GM18508 (cell line): ENCODE data around the gene ANGPTL2.

Experiments
- ATAC-seq: cut with Tn5 transposase; IDR thresholded peaks from one replicate; pipeline ENCODE4 v1.9.1; 2021; ENCODE audit warnings: moderate number of reproducible peaks; ENCODE audit not compliant: insufficient read depth, unreplicated experiment

Gene ANGPTL2

DNA sequence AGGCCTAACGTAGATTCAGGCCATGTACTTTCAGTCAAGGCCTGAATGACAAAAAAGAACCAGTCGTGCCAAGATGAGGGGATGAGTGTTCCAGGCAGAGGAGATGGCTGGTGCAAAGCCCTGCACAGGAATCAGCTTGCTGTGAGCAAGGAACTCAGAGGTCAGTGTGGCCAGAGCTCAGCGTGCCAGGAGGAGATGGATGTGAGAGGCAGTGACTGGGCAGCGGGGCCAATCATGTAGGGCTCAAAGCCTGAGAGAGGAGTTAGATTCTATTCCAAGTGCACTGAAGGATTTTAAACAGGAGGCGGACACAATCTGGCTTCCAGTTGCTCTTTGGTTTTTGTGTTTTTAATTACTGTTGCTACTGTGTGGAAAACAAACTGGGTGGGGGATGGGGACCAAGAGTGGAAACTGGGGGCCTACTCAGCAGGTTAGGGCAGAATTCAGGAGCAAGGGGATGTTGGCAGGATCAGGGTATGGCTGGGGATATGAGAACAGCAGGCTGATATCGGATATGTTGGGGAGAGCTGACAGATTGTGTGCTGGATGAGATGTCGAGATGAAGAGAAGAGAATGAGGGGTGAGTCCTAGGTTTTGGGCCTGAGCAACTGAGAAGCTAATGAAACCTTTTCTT is 64.3 kb downstream of the ANGPTL2 start:
- no peak for ATAC-seq

GRCh38 chr9:127056446-127056845 is 66.0 kb downstream of the ANGPTL2 start:
- no peak for ATAC-seq

DNA sequence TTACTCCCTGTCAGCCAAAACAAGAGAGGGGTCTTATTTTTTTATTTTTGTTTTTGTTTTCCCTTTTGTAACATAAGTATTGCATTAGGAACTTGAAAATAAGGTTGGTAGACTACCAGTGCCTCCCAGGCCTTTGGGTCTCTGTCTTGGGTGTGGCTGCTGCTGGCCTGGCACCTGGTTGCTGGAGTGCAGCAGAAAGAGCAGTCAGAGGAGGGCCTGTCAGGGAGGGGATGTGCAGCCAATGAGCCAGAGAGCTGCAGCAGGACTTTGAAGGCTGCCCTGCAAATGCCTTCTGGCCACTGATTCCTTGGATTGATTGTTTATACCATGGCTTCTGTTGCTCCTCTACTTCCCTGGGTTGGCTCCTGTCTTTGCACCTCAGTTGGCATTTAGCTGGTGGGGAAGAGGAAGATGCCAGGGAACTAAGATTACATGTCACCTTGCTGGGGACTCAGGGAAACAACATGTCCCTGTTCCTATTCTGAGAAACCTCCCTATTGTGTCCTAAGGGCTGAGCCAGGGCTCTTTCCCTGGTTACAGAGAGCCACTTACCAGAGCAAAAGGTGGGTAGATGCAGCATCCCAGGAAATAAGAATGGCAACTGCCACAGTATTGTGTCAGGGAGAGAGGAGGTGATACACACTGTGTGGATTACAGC is 66.6 kb downstream of the ANGPTL2 start:
- no peak for ATAC-seq

GRCh38 chr9:127053960-127054359 is 68.5 kb downstream of the ANGPTL2 start:
- ATAC-seq, result no peak

DNA sequence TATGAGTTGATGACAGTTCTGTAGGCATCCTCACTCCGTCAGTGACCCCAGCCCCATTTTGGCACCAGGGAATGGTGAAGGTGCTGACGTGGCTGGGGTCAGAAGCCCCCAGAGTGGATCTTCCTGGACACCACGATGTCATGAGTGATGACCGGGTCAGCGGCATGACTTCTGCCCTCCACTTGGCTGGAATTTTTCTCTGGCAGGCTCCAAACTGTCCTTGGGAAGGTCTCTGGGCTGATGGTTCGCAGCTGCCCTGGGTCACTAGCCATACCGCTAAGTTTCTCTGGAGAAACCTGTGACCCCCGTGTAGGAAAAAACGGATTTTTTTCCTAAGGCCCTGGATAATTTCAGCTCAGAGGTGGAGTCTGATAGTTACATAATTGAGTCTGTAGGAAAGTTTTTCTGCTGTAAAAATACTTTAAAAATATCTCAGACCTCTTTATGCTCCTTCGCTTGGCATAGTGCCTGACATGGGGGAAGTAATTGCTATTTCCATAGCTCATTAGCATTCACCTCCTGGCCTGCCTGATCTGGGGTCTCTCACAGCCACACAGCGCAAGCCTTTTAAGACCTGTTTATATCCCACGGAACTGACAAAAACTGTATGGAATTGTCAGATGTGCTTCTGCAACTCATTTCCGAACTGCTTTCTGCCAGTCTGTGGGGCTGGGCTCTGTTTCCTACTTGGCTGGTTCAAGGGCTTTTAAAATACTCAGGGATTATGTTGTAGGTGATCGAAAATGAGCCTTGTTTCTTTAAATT is 69.2 kb downstream of the ANGPTL2 start:
- no peak for ATAC-seq

- ATAC-seq, result no peak
Measured at GRCh38 chr9:127051881-127052595, 70.4 kb downstream of the ANGPTL2 start.

DNA sequence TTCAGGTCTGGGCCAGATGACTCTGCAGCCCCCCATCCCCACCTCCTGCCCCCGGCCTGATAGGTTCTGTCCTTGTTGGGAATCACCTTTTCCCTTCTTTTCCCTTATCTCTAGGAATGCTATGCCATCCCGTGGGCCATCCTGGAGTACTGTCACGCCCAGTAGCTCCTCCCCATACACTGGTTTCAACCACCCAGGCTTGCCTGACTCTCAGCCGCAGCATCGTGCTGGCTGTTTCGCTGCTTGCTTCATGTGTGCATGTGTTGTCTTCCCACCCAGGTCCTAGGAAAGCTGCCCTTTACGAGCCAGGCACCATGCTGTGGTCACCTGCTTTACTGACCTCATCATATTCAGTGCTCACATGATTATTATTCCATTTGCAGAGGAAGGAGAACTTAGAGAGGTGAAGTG is 71.8 kb downstream of the ANGPTL2 start:
- ATAC-seq, result no peak

- no peak for ATAC-seq
Measured at GRCh38 chr9:127050152-127050551, 72.3 kb downstream of the ANGPTL2 start.

DNA sequence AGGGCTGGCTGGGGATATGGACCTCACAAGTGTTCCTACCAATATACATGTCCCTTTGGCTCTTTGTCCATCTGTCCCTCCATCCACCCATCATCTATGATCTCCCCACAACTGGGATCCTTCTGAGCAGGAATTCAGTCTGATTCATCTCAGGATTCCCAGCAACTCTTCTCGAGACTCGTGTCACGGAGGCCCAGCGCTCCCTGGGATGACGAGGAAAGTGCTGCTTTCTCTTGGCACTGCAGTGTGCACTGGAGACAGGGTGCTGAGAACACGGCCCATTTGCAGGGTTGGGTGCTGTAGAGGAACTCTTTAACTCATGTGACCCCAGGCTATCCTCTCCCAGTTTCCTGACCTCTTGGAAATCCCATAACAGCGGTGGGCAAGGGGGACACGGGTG is 72.9 kb downstream of the ANGPTL2 start:
- no peak for ATAC-seq

DNA sequence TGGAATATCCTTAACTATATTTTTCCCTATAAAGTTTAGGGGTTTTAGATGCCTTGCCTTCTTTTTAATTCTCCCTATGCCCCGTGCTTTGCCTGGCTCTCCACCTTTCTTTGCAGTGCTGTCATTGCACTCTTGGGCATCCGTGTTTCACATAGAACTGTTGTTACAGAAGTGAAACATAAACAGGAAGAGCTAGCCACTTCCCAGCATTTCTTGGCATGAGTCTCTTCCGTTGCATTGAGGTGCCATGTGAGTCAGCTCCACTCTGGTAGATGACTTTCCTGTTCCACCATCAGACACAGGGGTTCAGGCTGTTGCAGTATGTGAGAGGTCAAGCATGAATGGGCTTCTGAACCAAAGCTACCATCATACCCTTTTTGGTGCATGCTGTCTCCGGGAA is 73.4 kb downstream of the ANGPTL2 start:
- no peak for ATAC-seq

GRCh38 chr9:127047971-127048370 is 74.5 kb downstream of the ANGPTL2 start:
- no peak for ATAC-seq

GRCh38 chr9:127045148-127045547 is 77.3 kb downstream of the ANGPTL2 start:
- no peak for ATAC-seq

GRCh38 chr9:127039492-127039891 is 82.9 kb downstream of the ANGPTL2 start:
- no peak for ATAC-seq

DNA sequence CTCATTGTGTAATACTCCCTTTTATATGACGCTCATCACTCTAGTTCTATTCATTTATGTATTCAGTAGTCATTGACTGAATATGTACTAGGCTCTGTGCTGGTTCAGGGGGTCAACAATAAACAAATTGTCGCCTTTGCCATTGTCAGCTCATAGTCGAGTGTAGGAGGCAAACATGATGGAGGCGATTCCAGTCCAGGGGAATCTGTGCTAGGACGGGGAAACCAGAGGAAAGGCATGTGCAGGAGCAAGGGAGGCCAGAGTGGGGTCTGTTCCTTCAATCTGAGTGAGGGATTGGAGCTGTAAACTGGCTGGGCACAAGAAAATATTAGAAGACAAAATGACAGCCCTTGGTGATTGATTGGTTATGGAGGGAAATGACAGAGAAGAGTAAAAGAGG is 83.9 kb downstream of the ANGPTL2 start:
- ATAC-seq, result no peak
